GM12874 (cell line): ENCODE data around the gene KRT5.

Source experiments
- CTCF ChIP-seq: IDR thresholded peaks from 2 replicates; pipeline ENCODE4 v1.5.1; 2011; ENCODE audit warnings: low read depth, mild to moderate bottlenecking, control low read depth, low read length, moderate library complexity; ENCODE audit not compliant: insufficient read depth

The KRT5 gene

DNA sequence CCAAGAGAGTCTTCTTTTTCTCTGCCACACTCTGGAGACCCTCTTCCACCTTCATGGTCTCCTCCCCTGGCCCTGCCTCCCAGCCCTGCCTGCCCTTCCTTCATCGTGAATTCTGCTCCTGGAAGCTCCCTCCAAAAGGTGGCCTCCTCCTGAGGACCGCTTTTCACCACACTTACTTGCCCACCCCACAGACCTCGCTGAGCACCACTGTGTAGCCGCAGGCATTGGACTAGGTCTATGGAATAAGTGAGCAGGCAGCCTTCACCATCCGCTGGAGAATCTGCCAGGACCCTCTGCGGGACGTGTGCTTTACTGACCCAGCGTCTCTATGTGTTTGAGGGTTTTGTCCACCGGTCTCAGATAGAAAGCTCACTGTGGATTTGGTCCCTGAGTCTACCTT, 9.7 kb upstream of the KRT5 start:
- TF ChIP-seq CTCF, result no peak

- no peak for TF ChIP-seq CTCF
Observed at GRCh38 chr12:52529417-52529816, 9.2 kb upstream of the KRT5 start.

DNA sequence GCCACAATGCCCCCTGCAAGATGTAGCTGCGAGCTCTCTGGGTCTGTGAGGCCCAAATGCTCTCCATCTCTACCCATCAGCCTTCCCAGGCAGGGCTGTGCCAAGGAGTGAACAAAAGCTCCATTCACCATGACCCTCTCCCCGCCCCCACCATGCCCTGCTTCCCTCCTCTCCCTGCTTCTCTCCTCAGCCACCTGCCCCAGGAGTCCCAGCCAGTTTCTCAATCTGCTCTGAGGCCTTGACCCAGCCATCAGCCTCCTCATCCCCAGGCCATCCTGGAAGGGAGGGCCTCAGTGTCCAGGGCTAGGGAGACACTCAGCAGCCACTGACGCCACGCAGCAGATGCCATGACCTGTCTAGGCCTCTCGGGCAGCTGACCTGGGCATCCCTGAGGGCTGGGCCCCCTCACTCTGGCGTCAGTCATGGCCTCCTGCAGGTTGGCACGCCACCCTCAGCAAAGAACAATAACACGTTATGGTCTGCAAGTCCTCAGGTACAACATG, 8.5 kb upstream of the KRT5 start:
- TF ChIP-seq CTCF, result no peak

- no peak for TF ChIP-seq CTCF
Observed at GRCh38 chr12:52527121-52527800, 7.1 kb upstream of the KRT5 start.

DNA sequence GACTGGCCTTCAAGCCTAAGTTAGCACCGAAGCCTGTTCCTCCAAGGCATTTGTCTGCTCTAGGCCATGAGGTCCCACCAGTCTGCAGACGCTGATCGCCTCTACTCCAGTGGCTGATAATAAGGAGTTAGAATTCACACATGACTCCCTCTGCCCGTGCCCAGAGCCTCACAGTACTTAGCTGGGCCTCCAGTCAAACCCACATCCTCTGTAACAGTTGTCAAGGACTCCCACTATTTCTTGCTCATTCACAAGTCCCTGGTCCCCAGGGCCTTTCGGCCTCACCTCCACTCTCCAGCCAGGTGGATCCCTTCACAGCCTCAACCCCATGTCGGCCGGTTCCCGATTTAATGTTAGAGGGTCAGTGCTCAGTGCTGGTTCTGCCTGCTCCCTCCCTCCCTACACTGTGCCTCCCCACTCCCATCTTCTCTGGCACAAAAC, 6.3 kb upstream of the KRT5 start:
- no peak for TF ChIP-seq CTCF

- no peak for TF ChIP-seq CTCF
Observed at GRCh38 chr12:52525661-52526499, 5.7 kb upstream of the KRT5 start.

- no peak for TF ChIP-seq CTCF
Observed at GRCh38 chr12:52524898-52525591, 4.9 kb upstream of the KRT5 start.
